K562 (cell line): ENCODE results near the gene COL21A1. TPM values are rescaled to one million over a fixed set of nuclear protein-coding genes. Genes with fewer than 3 reads are reported as not detected.

Experiments used
- ATAC-seq: fragments of 200-7000 bp; cut with Tn5 transposase; 3 replicates; pipeline ENCODE4 v1.9.1; 2020; ENCODE audit warnings: moderate library complexity
- BruUV-seq: library from RNA; stranded (reverse); fragments of 400-500 nt; replicated peaks from 2 replicates; lab custom pipeline; 2021; lab: Mats Ljungman, UMichigan
- CTCF ChIA-PET: fragments of 300-600 bp; formaldehyde crosslinking; extraction: SDS; loops from one replicate; lab custom pipeline; 2021; ENCODE audit warnings: low intra/inter-chr PET ratio; lab: Yijun Ruan, JAX
- POLR2A ChIA-PET: fragments of 300-600, 350-650 bp; sonication (Branson Sonifier 250); formaldehyde crosslinking; extraction: SDS; loops from one replicate; lab custom pipeline; 2021; ENCODE audit warnings: antibody characterized with exemption, inconsistent platforms; lab: Yijun Ruan, JAX
- DNase-seq, 4 experiments: peaks; one replicate each; pipeline versions ENCODE4 v3.0.0 to v3.0.0-alpha.2; 2011 to 2018; ENCODE audit warnings: low spot score in 3 of 4, mixed read lengths in 3 of 4; ENCODE audit errors: extremely low read depth in 1 of 4
- FAIRE-seq: peaks from 2 replicates; lab custom pipeline; 2011; peaks lifted over from hg19 to GRCh38; lab: Jason Lieb, UNC
- H2AFZ ChIP-seq: 2 replicates; pipeline ENCODE4 v1.6.0; 2011; ENCODE audit warnings: low read depth, low read length, control low read depth, inconsistent platforms
- H3K27ac ChIP-seq: fragments of 200-600 bp; 3 replicates; pipeline ENCODE4 v1.8.0; 2011; ENCODE audit warnings: low read depth, mild to moderate bottlenecking, control low read depth, inconsistent platforms, low read length, moderate library complexity, mixed read lengths; ENCODE audit errors: extremely low read depth
- H3K27me3 ChIP-seq, 2 experiments: fragments of 300-600 bp in 1 of 2; 2 replicates in 1 of 2; 3 replicates in 1 of 2; pipeline versions ENCODE4 v1.6.0 to v1.8.0; 2011; ENCODE audit warnings: inconsistent platforms in 2 of 2, low read length in 2 of 2, mild to moderate bottlenecking in 1 of 2, mixed read lengths in 1 of 2, moderate library complexity in 1 of 2; ENCODE audit not compliant: control insufficient read depth in 2 of 2, insufficient read depth in 2 of 2
- H3K36me3 ChIP-seq: fragments of 300-600 bp; 3 replicates; pipeline ENCODE4 v1.8.0; 2011; ENCODE audit warnings: mild to moderate bottlenecking, low read length, inconsistent platforms; ENCODE audit not compliant: control insufficient read depth, insufficient read depth
- H3K4me1 ChIP-seq, 2 experiments: fragments of 200-600 bp in 1 of 2; replicated peaks in 1 of 2; 2 replicates in 1 of 2; 3 replicates in 1 of 2; pipeline versions ENCODE4 v1.5.1 to v1.8.0; 2011; ENCODE audit warnings: inconsistent platforms in 2 of 2, low read length in 2 of 2, mild to moderate bottlenecking in 1 of 2, mixed read lengths in 1 of 2, moderate library complexity in 1 of 2; ENCODE audit not compliant: control insufficient read depth in 2 of 2, insufficient read depth in 2 of 2
- H3K4me2 ChIP-seq: 2 replicates; pipeline ENCODE4 v1.6.1; 2011; ENCODE audit warnings: low read length, control low read depth, inconsistent platforms, mixed read lengths; ENCODE audit not compliant: insufficient read depth
- H3K4me3 ChIP-seq: fragments of 200-600 bp; sonication (generic), shearing (Covaris generic); 2 replicates; pipeline ENCODE4 v1.5.1; 2016; ENCODE audit warnings: control low read depth, inconsistent platforms
- H3K79me2 ChIP-seq: fragments of 200-600 bp; 3 replicates; pipeline ENCODE4 v1.8.0; 2011; ENCODE audit warnings: low read length, inconsistent platforms; ENCODE audit not compliant: control insufficient read depth, insufficient read depth
- H3K9ac ChIP-seq, 2 experiments: 2 replicates each; pipeline versions ENCODE4 v1.6.0 to v1.6.1; 2011; ENCODE audit warnings: low read depth in 2 of 2, low read length in 2 of 2, control low read depth in 1 of 2, inconsistent platforms in 1 of 2, mild to moderate bottlenecking in 1 of 2, mixed read lengths in 1 of 2; ENCODE audit not compliant: insufficient read depth in 1 of 2
- H3K9me1 ChIP-seq: one replicate; pipeline ENCODE4 v1.6.0; 2011; ENCODE audit warnings: inconsistent platforms, mild to moderate bottlenecking, low read length, moderate library complexity; ENCODE audit not compliant: control insufficient read depth, insufficient read depth
- H3K9me3 ChIP-seq: replicated peaks from 2 replicates; pipeline ENCODE4 v1.5.1; 2011; ENCODE audit warnings: low read depth, low read length, inconsistent platforms; ENCODE audit not compliant: control insufficient read depth, insufficient read depth
- H4K20me1 ChIP-seq: replicated peaks from 2 replicates; pipeline ENCODE4 v1.6.1; 2011; ENCODE audit warnings: low read length, inconsistent platforms, mixed read lengths; ENCODE audit not compliant: control insufficient read depth, insufficient read depth
- MNT ChIP-seq, 2 experiments: fragments of 450-650 bp; conservative IDR thresholded peaks; 2 replicates each; pipeline ENCODE4 v1.6.1; 2017; ENCODE audit warnings: mild to moderate bottlenecking in 2 of 2, moderate library complexity in 2 of 2
- MTA3 ChIP-seq: fragments of 450-650 bp; formaldehyde crosslinking; IDR thresholded peaks from 2 replicates; pipeline ENCODE4 v1.6.1; 2017; ENCODE audit warnings: mild to moderate bottlenecking, borderline replicate concordance
- NBN ChIP-seq: fragments of 450-650 bp; IDR thresholded peaks from 2 replicates; pipeline ENCODE4 v1.6.1; 2016; ENCODE audit warnings: low read depth, mild to moderate bottlenecking
- PCBP2 ChIP-seq: fragments of 200-400 bp; formaldehyde crosslinking; IDR thresholded peaks from 2 replicates; pipeline ENCODE4 v1.6.1; 2018; ENCODE audit warnings: low read length, low read depth, mild to moderate bottlenecking, moderate library complexity; ENCODE audit not compliant: poor library complexity, severe bottlenecking
- TFAP4 ChIP-seq: sonication (generic); formaldehyde crosslinking; IDR thresholded peaks from 2 replicates; pipeline ENCODE4 v1.8.0; 2022; ENCODE audit warnings: missing genetic modification reagents, mild to moderate bottlenecking, moderate library complexity, borderline replicate concordance
- ZNF507 ChIP-seq: conservative IDR thresholded peaks from 2 replicates; pipeline ENCODE4 v1.6.1; 2017; ENCODE audit warnings: missing genetic modification characterization, missing compliant biosample characterization
- WGBS: fragments of 100-300 bp; shearing (Covaris generic); methylation state at CpG from one replicate; pipeline ENCODE4 v1.1.6; 2016; ENCODE audit warnings: low coverage, mixed read lengths; ENCODE audit not compliant: insufficient coverage; ENCODE audit errors: missing lambda C conversion rate; 5-methylcytosine and 5-hydroxymethylcytosine counted together
- in situ Hi-C: fragments of 300-500 bp; cut with MboI; formaldehyde crosslinking; loops from 4 replicates; pipeline ENCODE4 v1.15.0; 2018; ENCODE audit warnings: inconsistent platforms, mixed read lengths
- intact Hi-C: fragments of 100-400 bp; cut with micrococcal nuclease; formaldehyde crosslinking; loops from 2 replicates; pipeline ENCODE4 v1.14.2; 2022
- polyA plus RNA-seq, 8 experiments: library from polyadenylated mRNA; depleted of rRNA in 4 of 8; stranded (reverse) in 5 of 8; unstranded in 3 of 8; fragments of >200 nt; fragmentation: Nextera tagmentation in 2 of 8; fragmentation: Illumina TruSeq in 1 of 8; extraction: Ambion mirVana in 2 of 8; extraction: Trizol in 1 of 8; gene quantifications; 2 replicates each; pipeline versions ENCODE4 v1.2.1 to v1.2.3, GENCODE V29; 2011 to 2014; ENCODE audit warnings: inconsistent platforms in 1 of 8, missing spikeins in 1 of 8
- total RNA-seq, 7 experiments: library from RNA; depleted of rRNA in 6 of 7; stranded (reverse); fragments of >200 nt in 6 of 7; fragmentation: Illumina TruSeq in 2 of 7; extraction: Trizol in 2 of 7; gene quantifications; 2 replicates each; pipeline versions ENCODE4 v1.2.1 to v1.2.3, GENCODE V29; 2011 to 2021; ENCODE audit warnings: low replicate concordance in 1 of 7

Gene COL21A1
- total and polyA plus RNA-seq, 9 of the 15 experiments (the other 6 are each of a cell fraction or from before 2014, with no cell fraction given) = 0.03 to 0.76 (median 0.25) TPM

GRCh38 chr6:56155634-56156141 is 91.7 kb downstream of the COL21A1 start:
- FAIRE-seq = no peak
- no peak for DNase-seq
- Histone ChIP-seq H3K79me2 (no peaks in the 10 kb centered on the region), H3K9me3 (no peaks in the 10 kb centered on the region), H3K4me3 (no peak overlapping the region), H2AFZ (no peak overlapping the region), H3K4me1 (no peaks in the 10 kb centered on the region), H3K36me3 (no peaks in the 10 kb centered on the region), H3K27me3 (no peaks in the 10 kb centered on the region), H3K27ac (no peak overlapping the region), H3K9ac (no peak overlapping the region), H3K9me1 (no peaks in the 10 kb centered on the region), H3K4me2 (no peak overlapping the region), H4K20me1 (no peaks in the 10 kb centered on the region)
- ChIA-PET CTCF (no interaction called here), POLR2A (no interaction called here)
- no peak for ATAC-seq
- intact Hi-C loops (no loop called here), in situ Hi-C loops (no loop called here)
- BruUV-seq = no TSS peak
- TF ChIP-seq MTA3 = no peak
- TF ChIP-seq MNT (conservative IDR thresholded peaks at IDR 0.05) = no peak
- no peak for TF ChIP-seq ZNF507 (tag)
- TF ChIP-seq TFAP4 = no peak
- no peak for TF ChIP-seq PCBP2
- no peak for TF ChIP-seq NBN
- WGBS = 0% methylated on average over 4 of the region's 4 CpGs
